Measurements from ENCODE around the gene LAIR1. TPM values are rescaled to one million over a fixed set of nuclear protein-coding genes. Genes with fewer than 3 reads are reported as not detected.
"Not testable (repeated sequence)": the region's sequence is repeated elsewhere in the genome, so short reads cannot be mapped to it uniquely, and the experiment has no call there.

Gene LAIR1
- total RNA-seq, 1 experiment from 2014 or later: not detected

- Histone ChIP-seq H3K27me3 (replicated peaks) (no peaks in the 10 kb centered on the region), H3K4me3 (no peak overlapping the region), H3K9me3 (replicated peaks) (no peaks in the 10 kb centered on the region), H3K4me1 (replicated peaks) (no peaks in the 10 kb centered on the region), H3K27ac (no peak overlapping the region), H3K36me3 (no peaks in the 10 kb centered on the region)
- no peak for DNase-seq (ENCODE audit: low read depth in 1 of 2, low spot score in 2 of 2)
These were observed 35.1 kb downstream of the LAIR1 start for GRCh38 chr19:54329476-54330165.

GRCh38 chr19:54328781-54329180 is 36.0 kb downstream of the LAIR1 start:
- H3K4me1 ChIP-seq (replicated peaks); H3K36me3 ChIP-seq; H3K4me3 ChIP-seq; DNase-seq (ENCODE audit: low read depth in 1 of 2, low spot score in 2 of 2); H3K27ac ChIP-seq; H3K9me3 ChIP-seq (replicated peaks); H3K27me3 ChIP-seq (replicated peaks): not testable (repeated sequence)

- Histone ChIP-seq H3K36me3 (no peaks in the 10 kb centered on the region), H3K4me3 (no peak overlapping the region), H3K9me3 (replicated peaks) (no peaks in the 10 kb centered on the region), H3K4me1 (replicated peaks) (no peaks in the 10 kb centered on the region), H3K27me3 (replicated peaks) (no peaks in the 10 kb centered on the region), H3K27ac (no peak overlapping the region)
- DNase-seq (ENCODE audit: low read depth in 1 of 2, low spot score in 2 of 2): no peak
These were observed 39.1 kb downstream of the LAIR1 start for GRCh38 chr19:54325631-54326030.

GRCh38 chr19:54325194-54325621 is 39.5 kb downstream of the LAIR1 start:
- Histone ChIP-seq H3K27ac (no peak overlapping the region), H3K9me3 (replicated peaks) (no peaks in the 10 kb centered on the region), H3K4me3 (no peak overlapping the region), H3K36me3 (no peaks in the 10 kb centered on the region), H3K27me3 (replicated peaks) (no peaks in the 10 kb centered on the region), H3K4me1 (replicated peaks) (no peaks in the 10 kb centered on the region)
- DNase-seq (ENCODE audit: low read depth in 1 of 2, low spot score in 2 of 2): peak in 1 of 2 experiments; percentile 15

- no peaks in the 10 kb centered on the region for H3K36me3 ChIP-seq
- no peaks in the 10 kb centered on the region; the same call in 1 of the 2 replicates for H3K27me3 ChIP-seq (replicated peaks)
- no peaks in the 10 kb centered on the region for H3K9me3 ChIP-seq (replicated peaks)
- H3K4me1 ChIP-seq (replicated peaks): no peaks in the 10 kb centered on the region
- no peak overlapping the region for H3K4me3 ChIP-seq
- DNase-seq (ENCODE audit: low read depth in 1 of 2, low spot score in 2 of 2): no peak
- no peak overlapping the region for H3K27ac ChIP-seq
These were observed 40.7 kb downstream of the LAIR1 start for GRCh38 chr19:54324071-54324470.

GRCh38 chr19:54322934-54323333 is 41.8 kb downstream of the LAIR1 start:
- not testable (repeated sequence) for DNase-seq (ENCODE audit: low read depth in 1 of 2, low spot score in 2 of 2); H3K27ac ChIP-seq; H3K36me3 ChIP-seq; H3K4me3 ChIP-seq; H3K9me3 ChIP-seq (replicated peaks); H3K27me3 ChIP-seq (replicated peaks); H3K4me1 ChIP-seq (replicated peaks)

- not testable (repeated sequence) for H3K27me3 ChIP-seq (replicated peaks); H3K4me3 ChIP-seq; H3K27ac ChIP-seq; H3K9me3 ChIP-seq (replicated peaks); H3K4me1 ChIP-seq (replicated peaks); DNase-seq (ENCODE audit: low read depth in 1 of 2, low spot score in 2 of 2); H3K36me3 ChIP-seq
These were observed 42.4 kb downstream of the LAIR1 start for GRCh38 chr19:54322295-54322694.

- H3K36me3 ChIP-seq: no peaks in the 10 kb centered on the region
- H3K27ac ChIP-seq: no peak overlapping the region
- no peaks in the 10 kb centered on the region for H3K9me3 ChIP-seq (replicated peaks)
- DNase-seq (ENCODE audit: low read depth in 1 of 2, low spot score in 2 of 2): no peak
- no peaks in the 10 kb centered on the region for H3K4me1 ChIP-seq (replicated peaks)
- H3K4me3 ChIP-seq: no peak overlapping the region
- H3K27me3 ChIP-seq (replicated peaks): no peaks in the 10 kb centered on the region; the same call in 1 of the 2 replicates
These were observed 44.6 kb downstream of the LAIR1 start for GRCh38 chr19:54319892-54320670.

GRCh38 chr19:54319049-54319448 is 45.7 kb downstream of the LAIR1 start:
- Histone ChIP-seq H3K27ac (no peak overlapping the region), H3K27me3 (replicated peaks) (no peaks in the 10 kb centered on the region; the same call in 1 of the 2 replicates), H3K4me1 (replicated peaks) (no peaks in the 10 kb centered on the region), H3K9me3 (replicated peaks) (no peaks in the 10 kb centered on the region), H3K4me3 (no peak overlapping the region), H3K36me3 (no peaks in the 10 kb centered on the region)
- no peak for DNase-seq (ENCODE audit: low read depth in 1 of 2, low spot score in 2 of 2)

GRCh38 chr19:54317965-54318240 is 46.8 kb downstream of the LAIR1 start:
- H3K9me3 ChIP-seq (replicated peaks): no peaks in the 10 kb centered on the region
- no peaks in the 10 kb centered on the region for H3K36me3 ChIP-seq
- H3K4me1 ChIP-seq (replicated peaks): no peaks in the 10 kb centered on the region
- no peak overlapping the region for H3K27ac ChIP-seq
- no peak for DNase-seq (ENCODE audit: low read depth in 1 of 2, low spot score in 2 of 2)
- H3K27me3 ChIP-seq (replicated peaks): peaks cover 2% of the 10 kb centered on the region; the same call in 1 of the 2 replicates
- H3K4me3 ChIP-seq: no peak overlapping the region

GRCh38 chr19:54317108-54317964 is 47.4 kb downstream of the LAIR1 start:
- Histone ChIP-seq H3K4me3 (no peak overlapping the region), H3K4me1 (replicated peaks) (no peaks in the 10 kb centered on the region), H3K27ac (no peak overlapping the region), H3K27me3 (replicated peaks) (peaks cover 2% of the 10 kb centered on the region; the same call in 1 of the 2 replicates), H3K36me3 (no peaks in the 10 kb centered on the region), H3K9me3 (replicated peaks) (no peaks in the 10 kb centered on the region)
- no peak for DNase-seq (ENCODE audit: low read depth in 1 of 2, low spot score in 2 of 2)

GRCh38 chr19:54316746-54317107 is 48.0 kb downstream of the LAIR1 start:
- H3K4me3 ChIP-seq: no peak overlapping the region
- no peaks in the 10 kb centered on the region for H3K36me3 ChIP-seq
- no peaks in the 10 kb centered on the region for H3K4me1 ChIP-seq (replicated peaks)
- H3K27me3 ChIP-seq (replicated peaks): peaks cover 2% of the 10 kb centered on the region; the same call in 1 of the 2 replicates
- no peak overlapping the region for H3K27ac ChIP-seq
- DNase-seq (ENCODE audit: low read depth in 1 of 2, low spot score in 2 of 2): no peak
- no peaks in the 10 kb centered on the region for H3K9me3 ChIP-seq (replicated peaks)

GRCh38 chr19:54315956-54316355 is 48.8 kb downstream of the LAIR1 start:
- Histone ChIP-seq H3K9me3 (replicated peaks) (no peaks in the 10 kb centered on the region), H3K36me3 (no peaks in the 10 kb centered on the region), H3K27me3 (replicated peaks) (peaks cover 2% of the 10 kb centered on the region; the same call in 1 of the 2 replicates), H3K4me1 (replicated peaks) (no peaks in the 10 kb centered on the region), H3K27ac (no peak overlapping the region), H3K4me3 (no peak overlapping the region)
- no peak for DNase-seq (ENCODE audit: low read depth in 1 of 2, low spot score in 2 of 2)

Measured in SJSA1 (cell line).